Gastroesophageal sphincter (tissue), 4 donors: ENCODE results near the gene GRIP2. TPM values are rescaled to one million over a fixed set of nuclear protein-coding genes. Genes with fewer than 3 reads are reported as not detected.

ENCODE experiments used
- ATAC-seq: fragments of 150-250 bp; one replicate; pipeline ENCODE4 v1.9.1; 2016; ENCODE audit warnings: mild to moderate bottlenecking, moderate library complexity
- H3K27ac ChIP-seq, 4 donors: fragments of 200-600 bp; sonication (generic) in 3 of 4; 1 replicate in 3 of 4; 2 replicates in 1 of 4; pipeline ENCODE4 v1.5.1; 2016 to 2019
- H3K27me3 ChIP-seq: fragments of 200-600 bp; sonication (generic); one replicate; pipeline ENCODE4 v1.5.1; 2019
- H3K36me3 ChIP-seq, 2 donors: fragments of 200-600 bp; sonication (generic); one replicate each; pipeline ENCODE4 v1.5.1; 2019; ENCODE audit warnings: control low read depth in 1 of 2
- H3K4me1 ChIP-seq, 3 donors: fragments of 200-600 bp; sonication (generic); 1 replicate in 2 of 3; 2 replicates in 1 of 3; pipeline ENCODE4 v1.5.1; 2016 to 2019; ENCODE audit warnings: control low read depth in 2 of 3
- H3K4me3 ChIP-seq, 2 donors: fragments of 200-600 bp; sonication (generic); one replicate each; pipeline ENCODE4 v1.5.1; 2019; ENCODE audit warnings: mild to moderate bottlenecking in 1 of 2, moderate library complexity in 1 of 2
- H3K9me3 ChIP-seq, 3 donors: fragments of 200-600 bp; sonication (generic); one replicate each; pipeline ENCODE4 v1.5.1; 2017 to 2019; ENCODE audit warnings: control low read depth in 2 of 3
- CTCF ChIP-seq, 4 experiments: fragments of 200-600 bp in 2 of 4; fragments of 450-650 bp in 2 of 4; sonication (generic) in 1 of 4; IDR thresholded peaks; one replicate each; pipeline ENCODE4 v1.5.1; 2017 to 2019; ENCODE audit warnings: antibody characterized with exemption in 4 of 4, mild to moderate bottlenecking in 2 of 4, moderate library complexity in 2 of 4
- EP300 ChIP-seq: sonication (generic); formaldehyde crosslinking; IDR thresholded peaks from one replicate; pipeline ENCODE4 v1.6.1; 2017; ENCODE audit warnings: antibody characterized with exemption, mild to moderate bottlenecking
- POLR2A ChIP-seq, 2 donors: fragments of 450-650 bp; IDR thresholded peaks; one replicate each; pipeline ENCODE4 v1.6.1; 2017; ENCODE audit warnings: antibody characterized with exemption in 2 of 2, mild to moderate bottlenecking in 2 of 2, moderate library complexity in 1 of 2
- POLR2AphosphoS5 ChIP-seq: sonication (generic); formaldehyde crosslinking; IDR thresholded peaks from one replicate; pipeline ENCODE4 v1.6.1; 2017; ENCODE audit warnings: antibody characterized with exemption
- WGBS, 2 donors: methylation state at CpG; one replicate each; pipeline ENCODE4 v1.1.5; 2018; ENCODE audit warnings: low coverage in 1 of 2; 5-methylcytosine and 5-hydroxymethylcytosine counted together
- total RNA-seq, 4 donors: library from RNA; depleted of rRNA; stranded (reverse); fragments of >200 nt; gene quantifications; one replicate each; pipeline ENCODE4 v1.1.0, GENCODE V29; 2016

The GRIP2 gene
- total RNA-seq, 4 donors from 2014 or later, result 0.27 to 1.6 (median 0.72) TPM

GRCh38 chr3:14566812-14567211 lies 26.7 kb upstream of the GRIP2 start:
- Histone ChIP-seq H3K4me1 (no peaks in the 10 kb centered on the region), H3K27ac (no peak overlapping the region), H3K4me3 (no peak overlapping the region), H3K27me3 (peaks cover 18% of the 10 kb centered on the region), H3K36me3 (no peaks in the 10 kb centered on the region), H3K9me3 (no peaks in the 10 kb centered on the region)
- WGBS, 2 donors, result 50% methylated on average over 2 of the region's 2 CpGs; no CpG with 5 or more reads in 1 of the 2 donors
- TF ChIP-seq CTCF (IDR thresholded peaks at IDR 0.05) (no peak), POLR2A (IDR thresholded peaks at IDR 0.05) (no peak), POLR2AphosphoS5 (no peak), EP300 (no peak)
- no peak for ATAC-seq

- Histone ChIP-seq H3K4me1 (no peaks in the 10 kb centered on the region), H3K4me3 (no peak overlapping the region), H3K9me3 (no peaks in the 10 kb centered on the region), H3K36me3 (no peaks in the 10 kb centered on the region), H3K27me3 (peaks cover 22% of the 10 kb centered on the region), H3K27ac (no peak overlapping the region)
- WGBS, 2 donors, result 60 to 100% methylated on average over 2 to 3 of the region's 10 CpGs
- ATAC-seq, result no peak
- TF ChIP-seq POLR2A (IDR thresholded peaks at IDR 0.05) (no peak), POLR2AphosphoS5 (no peak)
Measured at GRCh38 chr3:14565868-14566588, 25.9 kb upstream of the GRIP2 start.

GRCh38 chr3:14564741-14565140 lies 24.6 kb upstream of the GRIP2 start:
- Histone ChIP-seq H3K27ac (no peak overlapping the region), H3K4me3 (no peak overlapping the region), H3K27me3 (peaks cover 31% of the 10 kb centered on the region), H3K36me3 (no peaks in the 10 kb centered on the region), H3K4me1 (no peaks in the 10 kb centered on the region), H3K9me3 (no peaks in the 10 kb centered on the region)
- TF ChIP-seq CTCF (IDR thresholded peaks at IDR 0.05) (no peak), EP300 (no peak), POLR2AphosphoS5 (no peak), POLR2A (IDR thresholded peaks at IDR 0.05) (no peak)
- 92% methylated on average over 5 of the region's 10 CpGs; no CpG with 5 or more reads in 1 of the 2 donors for WGBS, 2 donors
- no peak for ATAC-seq

GRCh38 chr3:14563946-14564539 lies 23.9 kb upstream of the GRIP2 start:
- WGBS, 2 donors, result 85% methylated on average over 2 of the region's 16 CpGs; no CpG with 5 or more reads in 1 of the 2 donors
- ATAC-seq, result no peak
- no peaks in the 10 kb centered on the region for H3K4me1 ChIP-seq
- H3K4me3 ChIP-seq, result no peak overlapping the region
- H3K36me3 ChIP-seq, result no peaks in the 10 kb centered on the region
- H3K27ac ChIP-seq, result no peak overlapping the region
- H3K9me3 ChIP-seq, result no peaks in the 10 kb centered on the region
- TF ChIP-seq EP300, result no peak
- TF ChIP-seq CTCF (IDR thresholded peaks at IDR 0.05), result no peak
- TF ChIP-seq POLR2A (IDR thresholded peaks at IDR 0.05), result no peak
- no peak for TF ChIP-seq POLR2AphosphoS5
- peaks cover 25% of the 10 kb centered on the region for H3K27me3 ChIP-seq

GRCh38 chr3:14562121-14562890 lies 22.2 kb upstream of the GRIP2 start:
- H3K4me1 ChIP-seq, result no peaks in the 10 kb centered on the region
- H3K36me3 ChIP-seq, result no peaks in the 10 kb centered on the region
- no peak overlapping the region for H3K4me3 ChIP-seq
- no peaks in the 10 kb centered on the region for H3K9me3 ChIP-seq
- WGBS, 2 donors, result 61 to 67% methylated on average over 10 to 12 of the region's 14 CpGs
- H3K27ac ChIP-seq, result no peak overlapping the region
- TF ChIP-seq EP300 (no peak), POLR2AphosphoS5 (no peak), CTCF (IDR thresholded peaks at IDR 0.05) (no peak), POLR2A (IDR thresholded peaks at IDR 0.05) (no peak)
- ATAC-seq, result no peak
- H3K27me3 ChIP-seq, result peaks cover 26% of the 10 kb centered on the region
